Measurements from ENCODE around the gene KREMEN2.

The KREMEN2 gene

DNA sequence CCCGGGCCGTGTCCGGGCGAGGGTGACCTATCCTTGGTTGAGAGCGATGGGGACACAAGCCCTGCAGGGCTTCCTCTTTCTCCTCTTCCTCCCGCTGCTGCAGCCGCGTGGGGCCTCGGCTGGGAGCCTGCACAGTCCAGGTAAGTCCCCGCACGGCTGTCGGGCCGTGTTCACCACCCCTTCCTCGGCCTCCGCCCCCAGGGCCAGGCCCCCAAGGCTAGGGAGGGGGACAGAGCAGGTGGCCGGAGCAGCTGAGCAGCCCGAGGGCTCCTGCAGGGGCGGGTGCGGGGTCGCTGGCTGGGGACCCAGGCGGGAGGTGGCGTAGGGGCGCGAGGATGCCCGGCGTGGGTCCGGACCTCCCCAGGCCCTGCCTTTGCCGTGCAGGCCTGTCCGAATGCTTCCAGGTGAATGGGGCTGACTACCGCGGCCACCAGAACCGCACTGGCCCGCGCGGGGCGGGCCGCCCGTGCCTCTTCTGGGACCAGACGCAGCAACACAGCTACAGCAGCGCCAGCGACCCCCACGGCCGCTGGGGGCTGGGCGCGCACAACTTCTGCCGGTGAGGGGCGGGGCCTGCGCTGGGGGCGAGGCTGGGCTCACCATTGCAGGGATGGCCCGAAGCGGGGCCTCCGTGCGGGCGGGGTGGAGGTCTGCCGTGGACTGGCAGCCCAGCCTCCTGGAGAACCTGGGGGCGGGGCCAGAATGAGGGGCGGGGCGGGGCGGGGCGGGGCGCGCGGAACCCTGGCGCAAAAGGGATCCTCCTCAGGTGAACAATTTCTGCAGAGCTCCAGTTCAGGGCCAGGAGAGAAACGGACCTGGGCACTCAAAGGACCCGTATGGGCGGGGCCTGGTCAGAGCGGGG lies 631 bp downstream of the KREMEN2 start:
- peak; percentile 94 for DNase-seq (ENCODE audit: low read depth, low spot score)

DNA sequence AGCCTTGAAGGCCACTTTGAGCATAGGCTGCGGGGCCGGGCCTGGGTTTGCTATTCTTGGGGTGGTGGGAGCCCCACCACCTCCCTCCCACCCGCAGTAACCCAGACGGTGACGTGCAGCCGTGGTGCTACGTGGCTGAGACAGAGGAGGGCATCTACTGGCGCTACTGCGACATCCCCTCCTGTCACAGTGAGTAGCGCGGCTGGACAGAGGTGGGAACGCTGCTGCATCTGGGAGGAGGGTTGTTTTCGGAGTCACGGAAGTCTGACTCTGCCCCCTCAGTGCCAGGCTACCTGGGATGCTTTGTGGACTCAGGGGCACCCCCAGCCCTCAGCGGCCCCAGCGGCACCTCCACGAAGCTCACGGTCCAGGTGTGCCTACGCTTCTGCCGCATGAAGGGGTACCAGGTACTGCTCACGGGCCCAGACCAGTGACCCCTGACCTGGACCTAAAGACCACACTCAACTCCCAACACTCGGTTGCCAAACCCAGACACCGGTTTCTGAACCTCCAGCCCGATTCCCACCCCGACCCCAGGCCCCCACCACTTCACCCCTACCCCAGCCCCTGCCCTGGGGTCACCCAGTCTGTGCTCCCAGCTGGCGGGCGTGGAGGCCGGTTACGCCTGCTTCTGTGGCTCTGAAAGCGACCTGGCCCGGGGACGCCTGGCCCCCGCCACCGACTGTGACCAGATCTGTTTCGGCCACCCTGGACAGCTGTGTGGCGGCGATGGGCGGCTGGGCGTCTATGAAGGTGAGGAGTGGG lies 2.1 kb downstream of the KREMEN2 start:
- no peak for DNase-seq (ENCODE audit: low read depth, low spot score)

DNA sequence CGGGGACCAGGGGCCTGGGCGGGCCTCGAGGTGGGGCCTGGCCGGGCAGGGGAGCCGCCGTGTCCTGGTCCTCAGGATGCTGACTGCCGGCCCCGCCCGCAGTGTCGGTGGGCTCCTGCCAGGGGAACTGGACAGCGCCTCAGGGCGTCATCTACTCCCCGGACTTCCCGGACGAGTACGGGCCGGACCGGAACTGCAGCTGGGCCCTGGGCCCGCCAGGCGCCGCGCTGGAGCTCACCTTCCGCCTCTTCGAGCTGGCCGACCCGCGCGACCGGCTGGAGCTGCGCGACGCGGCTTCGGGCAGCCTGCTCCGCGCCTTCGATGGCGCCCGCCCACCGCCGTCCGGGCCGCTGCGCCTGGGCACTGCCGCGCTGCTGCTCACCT lies 2.7 kb downstream of the KREMEN2 start:
- no peak for DNase-seq (ENCODE audit: low read depth, low spot score)

- no peak for DNase-seq (ENCODE audit: low read depth, low spot score)
Measured at GRCh38 chr16:2967211-2967631, 3.1 kb downstream of the KREMEN2 start.

- no peak for DNase-seq (ENCODE audit: low read depth, low spot score)
Measured at GRCh38 chr16:2967721-2968161, 3.7 kb downstream of the KREMEN2 start.

DNA sequence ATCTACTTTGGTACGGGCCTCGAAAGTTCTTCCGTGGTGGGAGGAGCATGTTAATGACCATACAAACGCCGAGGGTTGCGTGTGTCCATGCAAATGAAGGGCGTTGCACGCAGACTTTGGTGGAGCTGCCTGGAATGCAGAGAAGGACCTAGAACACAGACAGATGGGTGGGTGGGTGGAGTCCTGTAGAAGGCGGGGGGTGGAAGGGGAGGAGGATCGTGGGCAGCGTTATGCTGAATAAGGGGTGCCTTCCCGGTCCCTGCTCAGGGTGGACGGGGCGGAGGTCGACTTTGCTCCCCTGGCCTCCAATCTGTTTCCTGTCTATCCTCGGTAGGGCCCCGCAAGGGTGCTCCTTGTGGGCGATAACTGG lies 4.3 kb downstream of the KREMEN2 start:
- no peak for DNase-seq (ENCODE audit: low read depth, low spot score)

DNA sequence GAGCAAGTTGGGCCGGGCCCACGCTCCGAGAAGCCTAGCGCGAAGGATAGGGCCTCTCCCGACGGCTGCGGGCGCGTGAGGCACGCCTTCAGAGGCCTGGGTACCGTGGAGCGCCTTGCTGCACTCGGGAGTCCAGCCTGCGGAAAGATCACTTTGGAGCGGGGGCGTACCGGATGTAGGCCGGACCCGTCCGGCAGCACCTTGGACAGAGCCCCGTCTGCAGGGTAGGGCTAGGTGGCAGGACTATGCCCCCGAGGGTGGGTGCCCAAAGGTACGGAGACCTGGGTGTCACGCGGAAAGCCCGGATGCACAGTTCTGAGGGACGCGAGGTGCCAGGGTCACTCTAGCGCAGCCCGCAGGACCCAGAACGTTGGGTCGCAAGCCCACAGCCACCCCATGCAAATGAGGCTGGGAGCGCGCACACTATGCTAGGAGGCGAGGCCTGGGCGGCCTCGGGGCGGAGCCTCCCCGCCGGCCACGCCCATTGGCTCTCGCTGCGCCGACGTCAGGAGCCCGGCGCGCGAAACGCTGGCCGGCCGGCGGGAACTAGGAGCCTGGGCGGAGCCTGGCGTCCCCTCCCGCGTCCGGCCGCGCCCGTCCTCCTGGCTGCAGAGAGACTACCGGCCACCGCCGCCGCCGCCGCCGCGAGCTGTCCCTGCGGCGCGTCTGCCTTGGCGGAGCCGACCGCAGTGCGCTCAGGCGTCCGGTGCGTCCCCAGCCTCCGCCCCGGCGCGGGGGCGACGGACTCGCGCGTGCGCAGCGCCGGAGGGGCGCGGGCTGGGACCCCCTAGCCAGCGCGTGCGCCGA lies 4.9 kb downstream of the KREMEN2 start, which contains the start of gene PAQR4:
PAQR4 (plus strand) TSS at position 611 of the 807 bp plus-strand sequence. CDS start 327 bp downstream, outside the sequence.
- DNase-seq (ENCODE audit: low read depth, low spot score) = peak; percentile 97

- DNase-seq (ENCODE audit: low read depth, low spot score) = peak; percentile 84
Measured at GRCh38 chr16:2969545-2970521, 5.8 kb downstream of the KREMEN2 start.

DNA sequence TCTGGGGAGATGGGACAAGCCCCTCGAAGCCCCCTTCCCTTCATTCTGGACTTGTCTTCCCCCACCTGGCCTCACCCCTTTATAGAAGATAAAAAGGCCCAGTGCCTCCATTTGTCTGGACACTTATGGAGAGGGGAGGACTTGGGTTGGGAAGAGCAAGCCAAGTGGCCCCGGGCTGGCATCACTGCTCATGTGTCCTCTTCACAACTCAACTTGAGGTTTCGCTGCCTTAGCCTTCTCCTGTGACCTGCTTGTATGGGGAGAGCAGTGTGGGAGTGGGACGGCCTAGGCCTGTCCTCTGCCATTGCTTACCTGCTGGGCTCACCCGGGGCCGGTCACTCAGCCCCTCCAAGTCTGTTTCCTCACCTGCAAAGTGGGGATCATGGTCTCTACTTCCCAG lies 6.5 kb downstream of the KREMEN2 start:
- no peak for DNase-seq (ENCODE audit: low read depth, low spot score)

DNA sequence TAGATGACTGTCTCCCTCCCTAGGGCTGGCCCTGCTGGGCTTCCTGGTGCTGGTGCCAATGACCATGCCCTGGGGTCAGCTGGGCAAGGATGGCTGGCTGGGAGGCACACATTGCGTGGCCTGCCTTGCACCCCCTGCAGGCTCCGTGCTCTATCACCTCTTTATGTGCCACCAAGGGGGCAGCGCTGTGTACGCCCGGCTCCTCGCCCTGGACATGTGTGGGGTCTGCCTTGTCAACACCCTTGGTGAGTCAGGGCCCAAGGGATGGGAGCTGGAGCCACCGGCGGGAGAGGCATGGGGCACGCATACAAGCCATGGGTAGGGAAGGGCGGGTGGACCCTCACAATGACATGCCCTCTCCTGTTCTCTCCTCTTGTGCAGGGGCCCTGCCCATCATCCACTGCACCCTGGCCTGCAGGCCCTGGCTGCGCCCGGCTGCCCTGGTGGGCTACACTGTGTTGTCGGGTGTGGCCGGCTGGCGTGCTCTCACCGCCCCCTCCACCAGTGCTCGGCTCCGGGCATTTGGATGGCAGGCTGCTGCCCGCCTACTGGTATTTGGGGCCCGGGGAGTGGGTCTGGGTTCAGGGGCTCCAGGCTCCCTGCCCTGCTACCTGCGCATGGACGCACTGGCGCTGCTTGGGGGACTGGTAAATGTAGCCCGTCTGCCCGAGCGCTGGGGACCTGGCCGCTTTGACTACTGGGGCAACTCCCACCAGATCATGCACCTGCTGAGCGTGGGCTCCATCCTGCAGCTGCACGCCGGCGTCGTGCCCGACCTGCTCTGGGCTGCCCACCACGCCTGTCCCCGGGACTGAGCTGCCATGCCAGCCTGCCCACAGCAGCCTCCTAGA lies 7.3 kb downstream of the KREMEN2 start:
- DNase-seq (ENCODE audit: low read depth, low spot score) = no peak

- no peak for DNase-seq (ENCODE audit: low read depth, low spot score)
Measured at GRCh38 chr16:2971985-2972784, 8.1 kb downstream of the KREMEN2 start.

- DNase-seq (ENCODE audit: low read depth, low spot score) = no peak
Measured at GRCh38 chr16:2973093-2973492, 9.0 kb downstream of the KREMEN2 start.

GRCh38 chr16:2973605-2974318 lies 9.7 kb downstream of the KREMEN2 start:
- no peak for DNase-seq (ENCODE audit: low read depth, low spot score)

DNA sequence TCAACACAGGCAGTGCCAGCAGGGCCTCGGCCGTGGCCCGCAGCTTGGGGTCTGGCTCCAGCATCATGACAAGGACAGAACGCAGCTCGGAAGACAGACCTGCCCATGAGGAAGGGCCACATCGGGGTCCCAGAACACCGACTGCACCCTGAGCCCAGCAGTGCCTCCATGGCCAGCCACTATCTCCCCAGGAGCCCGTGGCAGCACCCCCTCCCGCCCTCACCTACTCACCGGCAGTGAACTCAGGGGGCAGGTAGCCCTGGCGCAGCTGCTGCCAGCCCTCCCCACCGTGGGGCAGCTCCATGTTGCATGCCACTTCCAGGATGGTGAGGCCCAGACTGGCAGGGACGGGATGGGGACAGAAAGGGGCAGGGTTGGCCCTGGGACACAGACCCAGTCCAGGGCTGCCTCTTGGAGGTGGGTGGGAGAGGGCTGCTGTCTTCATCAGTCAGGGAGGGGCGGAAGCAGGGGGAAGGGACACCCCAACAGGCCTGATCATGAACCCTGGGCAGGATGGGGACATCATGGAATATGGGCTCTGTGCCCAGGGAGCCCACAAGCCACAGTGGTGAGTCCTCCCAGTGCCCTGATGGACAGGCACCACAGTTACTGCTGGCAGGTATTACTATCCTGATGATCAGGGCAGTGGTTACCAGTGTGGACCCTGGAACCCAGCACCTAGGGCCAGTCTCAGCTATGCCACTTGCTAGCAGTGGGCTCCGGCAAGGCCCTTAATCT lies 10.4 kb downstream of the KREMEN2 start:
- no peak for DNase-seq (ENCODE audit: low read depth, low spot score)

DNA sequence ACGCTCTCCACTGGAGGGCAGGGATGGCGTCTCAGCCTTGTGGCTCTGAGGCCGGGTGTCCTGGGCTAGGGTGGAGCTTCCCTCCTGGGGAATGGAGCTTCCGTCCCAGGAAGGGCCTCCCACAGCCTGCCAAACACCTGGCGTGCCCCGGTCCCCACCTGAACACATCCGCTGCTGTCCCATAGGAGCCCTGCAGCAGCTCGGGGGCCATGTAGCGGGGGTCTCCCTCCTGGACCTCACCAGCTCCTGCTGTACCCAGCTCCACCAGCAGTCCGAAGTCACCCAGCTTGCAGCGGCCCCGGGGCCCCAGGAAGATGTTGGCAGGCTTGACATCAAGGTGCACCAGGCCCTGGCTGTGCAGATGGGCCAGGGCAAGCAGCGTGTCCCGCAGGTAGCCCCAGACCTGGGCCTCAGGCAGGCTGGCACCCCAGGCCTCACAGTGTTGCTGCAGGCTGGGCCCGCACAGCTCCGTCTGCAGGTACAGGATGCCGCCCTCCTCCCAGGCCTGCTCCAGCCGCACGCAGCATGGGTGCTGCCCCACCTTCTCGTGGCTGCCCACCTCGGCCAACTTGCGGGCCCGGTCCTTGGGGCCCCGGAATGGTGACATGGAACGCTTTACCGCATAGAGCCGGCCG lies 11.2 kb downstream of the KREMEN2 start:
- no peak for DNase-seq (ENCODE audit: low read depth, low spot score)

- no peak for DNase-seq (ENCODE audit: low read depth, low spot score)
Measured at GRCh38 chr16:2976201-2976600, 12.1 kb downstream of the KREMEN2 start.

GRCh38 chr16:2976673-2977072 lies 12.6 kb downstream of the KREMEN2 start:
- no peak for DNase-seq (ENCODE audit: low read depth, low spot score)
